GM18517 (cell line): ENCODE results near the gene GCSH.

ENCODE experiments used
- ATAC-seq: cut with Tn5 transposase; IDR thresholded peaks from one replicate; pipeline ENCODE4 v1.9.1; 2021; ENCODE audit warnings: mild to moderate bottlenecking, moderate library complexity; ENCODE audit not compliant: unreplicated experiment

GCSH gene

GRCh38 chr16:81060576-81061306, 35.5 kb downstream of the GCSH start:
- ATAC-seq, result no peak

- ATAC-seq, result no peak
Measured at GRCh38 chr16:81053761-81054160, 42.4 kb downstream of the GCSH start.

GRCh38 chr16:81042821-81043220, 53.4 kb downstream of the GCSH start:
- ATAC-seq, result no peak

- no peak for ATAC-seq
Measured at GRCh38 chr16:81041696-81042095, 54.5 kb downstream of the GCSH start.

GRCh38 chr16:81040842-81041241, 55.4 kb downstream of the GCSH start:
- ATAC-seq, result no peak

GRCh38 chr16:81040131-81040530, 56.1 kb downstream of the GCSH start:
- no peak for ATAC-seq

- ATAC-seq, result no peak
Measured at GRCh38 chr16:81036751-81037350, 59.3 kb downstream of the GCSH start.

- ATAC-seq, result peak; percentile 50
Measured at GRCh38 chr16:81035975-81036750, 60.0 kb downstream of the GCSH start.

GRCh38 chr16:81035398-81035974, 60.7 kb downstream of the GCSH start, which contains the start of gene ATMIN:
ATMIN (plus strand) TSS chr16:81035842; CDS start chr16:81035871, 29 bp downstream.
- peak; percentile 61 for ATAC-seq
